WTC11 (cell line): ENCODE data around the gene ELP2.

Source experiments
- IRF2 ChIP-seq: sonication (generic); formaldehyde crosslinking; IDR thresholded peaks from 2 replicates; pipeline ENCODE4 v1.8.0; 2022; ENCODE audit warnings: low read depth, missing genetic modification reagents, borderline replicate concordance
- NFYB ChIP-seq: sonication (generic); formaldehyde crosslinking; conservative IDR thresholded peaks from 2 replicates; pipeline ENCODE4 v1.8.0; 2022; ENCODE audit warnings: low read depth, missing genetic modification reagents
- NR1H2 ChIP-seq: sonication (generic); formaldehyde crosslinking; IDR thresholded peaks from 2 replicates; pipeline ENCODE4 v1.9.0; 2021; ENCODE audit warnings: mild to moderate bottlenecking, moderate library complexity, missing genetic modification reagents
- TF ChIP-seq, protein P1 (sequence below): sonication (generic); formaldehyde crosslinking; IDR thresholded peaks from 2 replicates; pipeline ENCODE4 v1.8.1; 2023; ENCODE audit warnings: mild to moderate bottlenecking, missing genetic modification reagents
- TF ChIP-seq, protein P2 (sequence below): sonication (generic); formaldehyde crosslinking; IDR thresholded peaks from 2 replicates; pipeline ENCODE4 v1.8.1; 2022; ENCODE audit warnings: low read depth, missing genetic modification reagents, borderline replicate concordance
- TF ChIP-seq, protein P3 (sequence below): sonication (generic); formaldehyde crosslinking; IDR thresholded peaks from 2 replicates; pipeline ENCODE4 v1.8.0; 2022; ENCODE audit warnings: missing genetic modification reagents
- TF ChIP-seq, protein P4 (sequence below): fragments of 200-600 bp; IDR thresholded peaks from 2 replicates; pipeline ENCODE4 v1.8.0; 2022; ENCODE audit warnings: antibody characterized with exemption
- TF ChIP-seq, protein P5 (sequence below): sonication (generic); formaldehyde crosslinking; IDR thresholded peaks from 2 replicates; pipeline ENCODE4 v1.8.0; 2022; ENCODE audit warnings: mild to moderate bottlenecking, missing genetic modification reagents
- TF ChIP-seq, protein P6 (sequence below): sonication (generic); formaldehyde crosslinking; IDR thresholded peaks from 2 replicates; pipeline ENCODE4 v1.8.1; 2023; ENCODE audit warnings: mild to moderate bottlenecking, moderate library complexity, missing genetic modification reagents

DNA sequence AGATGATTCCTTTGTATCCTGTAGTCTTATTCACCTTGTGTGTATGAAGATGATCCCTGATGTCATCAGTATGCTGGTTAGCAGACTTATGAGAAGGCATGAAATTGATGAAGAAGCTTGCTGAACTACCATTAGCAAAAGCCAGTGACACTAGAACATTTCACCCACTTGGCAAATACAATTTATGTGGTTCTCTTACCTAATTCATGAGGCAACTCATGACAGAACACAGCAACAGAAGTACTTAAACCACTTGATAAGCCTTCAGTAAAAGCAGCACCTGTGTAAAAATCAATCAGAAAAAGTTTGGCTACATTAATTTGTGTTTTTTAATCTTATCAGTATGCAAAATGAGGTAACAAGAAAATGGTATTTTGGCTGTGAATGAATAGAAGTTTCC is 17.4 kb upstream of the ELP2 start:
- TF ChIP-seq NR1H2 (no peak), NFYB (no peak), IRF2 (CRISPR knock-in tag) (no peak)
- TF ChIP-seq, protein P1, sequence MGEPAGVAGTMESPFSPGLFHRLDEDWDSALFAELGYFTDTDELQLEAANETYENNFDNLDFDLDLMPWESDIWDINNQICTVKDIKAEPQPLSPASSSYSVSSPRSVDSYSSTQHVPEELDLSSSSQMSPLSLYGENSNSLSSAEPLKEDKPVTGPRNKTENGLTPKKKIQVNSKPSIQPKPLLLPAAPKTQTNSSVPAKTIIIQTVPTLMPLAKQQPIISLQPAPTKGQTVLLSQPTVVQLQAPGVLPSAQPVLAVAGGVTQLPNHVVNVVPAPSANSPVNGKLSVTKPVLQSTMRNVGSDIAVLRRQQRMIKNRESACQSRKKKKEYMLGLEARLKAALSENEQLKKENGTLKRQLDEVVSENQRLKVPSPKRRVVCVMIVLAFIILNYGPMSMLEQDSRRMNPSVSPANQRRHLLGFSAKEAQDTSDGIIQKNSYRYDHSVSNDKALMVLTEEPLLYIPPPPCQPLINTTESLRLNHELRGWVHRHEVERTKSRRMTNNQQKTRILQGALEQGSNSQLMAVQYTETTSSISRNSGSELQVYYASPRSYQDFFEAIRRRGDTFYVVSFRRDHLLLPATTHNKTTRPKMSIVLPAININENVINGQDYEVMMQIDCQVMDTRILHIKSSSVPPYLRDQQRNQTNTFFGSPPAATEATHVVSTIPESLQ = no peak
- TF ChIP-seq, protein P2, sequence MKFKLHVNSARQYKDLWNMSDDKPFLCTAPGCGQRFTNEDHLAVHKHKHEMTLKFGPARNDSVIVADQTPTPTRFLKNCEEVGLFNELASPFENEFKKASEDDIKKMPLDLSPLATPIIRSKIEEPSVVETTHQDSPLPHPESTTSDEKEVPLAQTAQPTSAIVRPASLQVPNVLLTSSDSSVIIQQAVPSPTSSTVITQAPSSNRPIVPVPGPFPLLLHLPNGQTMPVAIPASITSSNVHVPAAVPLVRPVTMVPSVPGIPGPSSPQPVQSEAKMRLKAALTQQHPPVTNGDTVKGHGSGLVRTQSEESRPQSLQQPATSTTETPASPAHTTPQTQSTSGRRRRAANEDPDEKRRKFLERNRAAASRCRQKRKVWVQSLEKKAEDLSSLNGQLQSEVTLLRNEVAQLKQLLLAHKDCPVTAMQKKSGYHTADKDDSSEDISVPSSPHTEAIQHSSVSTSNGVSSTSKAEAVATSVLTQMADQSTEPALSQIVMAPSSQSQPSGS (CRISPR knock-in tag) = no peak
- TF ChIP-seq, protein P3, sequence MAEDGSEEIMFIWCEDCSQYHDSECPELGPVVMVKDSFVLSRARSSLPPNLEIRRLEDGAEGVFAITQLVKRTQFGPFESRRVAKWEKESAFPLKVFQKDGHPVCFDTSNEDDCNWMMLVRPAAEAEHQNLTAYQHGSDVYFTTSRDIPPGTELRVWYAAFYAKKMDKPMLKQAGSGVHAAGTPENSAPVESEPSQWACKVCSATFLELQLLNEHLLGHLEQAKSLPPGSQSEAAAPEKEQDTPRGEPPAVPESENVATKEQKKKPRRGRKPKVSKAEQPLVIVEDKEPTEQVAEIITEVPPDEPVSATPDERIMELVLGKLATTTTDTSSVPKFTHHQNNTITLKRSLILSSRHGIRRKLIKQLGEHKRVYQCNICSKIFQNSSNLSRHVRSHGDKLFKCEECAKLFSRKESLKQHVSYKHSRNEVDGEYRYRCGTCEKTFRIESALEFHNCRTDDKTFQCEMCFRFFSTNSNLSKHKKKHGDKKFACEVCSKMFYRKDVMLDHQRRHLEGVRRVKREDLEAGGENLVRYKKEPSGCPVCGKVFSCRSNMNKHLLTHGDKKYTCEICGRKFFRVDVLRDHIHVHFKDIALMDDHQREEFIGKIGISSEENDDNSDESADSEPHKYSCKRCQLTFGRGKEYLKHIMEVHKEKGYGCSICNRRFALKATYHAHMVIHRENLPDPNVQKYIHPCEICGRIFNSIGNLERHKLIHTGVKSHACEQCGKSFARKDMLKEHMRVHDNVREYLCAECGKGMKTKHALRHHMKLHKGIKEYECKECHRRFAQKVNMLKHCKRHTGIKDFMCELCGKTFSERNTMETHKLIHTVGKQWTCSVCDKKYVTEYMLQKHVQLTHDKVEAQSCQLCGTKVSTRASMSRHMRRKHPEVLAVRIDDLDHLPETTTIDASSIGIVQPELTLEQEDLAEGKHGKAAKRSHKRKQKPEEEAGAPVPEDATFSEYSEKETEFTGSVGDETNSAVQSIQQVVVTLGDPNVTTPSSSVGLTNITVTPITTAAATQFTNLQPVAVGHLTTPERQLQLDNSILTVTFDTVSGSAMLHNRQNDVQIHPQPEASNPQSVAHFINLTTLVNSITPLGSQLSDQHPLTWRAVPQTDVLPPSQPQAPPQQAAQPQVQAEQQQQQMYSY (CRISPR knock-in tag) = no peak
- TF ChIP-seq, protein P4, sequence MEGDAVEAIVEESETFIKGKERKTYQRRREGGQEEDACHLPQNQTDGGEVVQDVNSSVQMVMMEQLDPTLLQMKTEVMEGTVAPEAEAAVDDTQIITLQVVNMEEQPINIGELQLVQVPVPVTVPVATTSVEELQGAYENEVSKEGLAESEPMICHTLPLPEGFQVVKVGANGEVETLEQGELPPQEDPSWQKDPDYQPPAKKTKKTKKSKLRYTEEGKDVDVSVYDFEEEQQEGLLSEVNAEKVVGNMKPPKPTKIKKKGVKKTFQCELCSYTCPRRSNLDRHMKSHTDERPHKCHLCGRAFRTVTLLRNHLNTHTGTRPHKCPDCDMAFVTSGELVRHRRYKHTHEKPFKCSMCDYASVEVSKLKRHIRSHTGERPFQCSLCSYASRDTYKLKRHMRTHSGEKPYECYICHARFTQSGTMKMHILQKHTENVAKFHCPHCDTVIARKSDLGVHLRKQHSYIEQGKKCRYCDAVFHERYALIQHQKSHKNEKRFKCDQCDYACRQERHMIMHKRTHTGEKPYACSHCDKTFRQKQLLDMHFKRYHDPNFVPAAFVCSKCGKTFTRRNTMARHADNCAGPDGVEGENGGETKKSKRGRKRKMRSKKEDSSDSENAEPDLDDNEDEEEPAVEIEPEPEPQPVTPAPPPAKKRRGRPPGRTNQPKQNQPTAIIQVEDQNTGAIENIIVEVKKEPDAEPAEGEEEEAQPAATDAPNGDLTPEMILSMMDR = no peak
- TF ChIP-seq, protein P5, sequence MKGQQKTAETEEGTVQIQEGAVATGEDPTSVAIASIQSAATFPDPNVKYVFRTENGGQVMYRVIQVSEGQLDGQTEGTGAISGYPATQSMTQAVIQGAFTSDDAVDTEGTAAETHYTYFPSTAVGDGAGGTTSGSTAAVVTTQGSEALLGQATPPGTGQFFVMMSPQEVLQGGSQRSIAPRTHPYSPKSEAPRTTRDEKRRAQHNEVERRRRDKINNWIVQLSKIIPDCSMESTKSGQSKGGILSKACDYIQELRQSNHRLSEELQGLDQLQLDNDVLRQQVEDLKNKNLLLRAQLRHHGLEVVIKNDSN (CRISPR knock-in tag) = no peak
- TF ChIP-seq, protein P6, sequence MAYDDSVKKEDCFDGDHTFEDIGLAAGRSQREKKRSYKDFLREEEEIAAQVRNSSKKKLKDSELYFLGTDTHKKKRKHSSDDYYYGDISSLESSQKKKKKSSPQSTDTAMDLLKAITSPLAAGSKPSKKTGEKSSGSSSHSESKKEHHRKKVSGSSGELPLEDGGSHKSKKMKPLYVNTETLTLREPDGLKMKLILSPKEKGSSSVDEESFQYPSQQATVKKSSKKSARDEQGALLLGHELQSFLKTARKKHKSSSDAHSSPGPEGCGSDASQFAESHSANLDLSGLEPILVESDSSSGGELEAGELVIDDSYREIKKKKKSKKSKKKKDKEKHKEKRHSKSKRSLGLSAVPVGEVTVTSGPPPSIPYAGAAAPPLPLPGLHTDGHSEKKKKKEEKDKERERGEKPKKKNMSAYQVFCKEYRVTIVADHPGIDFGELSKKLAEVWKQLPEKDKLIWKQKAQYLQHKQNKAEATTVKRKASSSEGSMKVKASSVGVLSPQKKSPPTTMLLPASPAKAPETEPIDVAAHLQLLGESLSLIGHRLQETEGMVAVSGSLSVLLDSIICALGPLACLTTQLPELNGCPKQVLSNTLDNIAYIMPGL = no peak
